ENCODE measurements around the gene KIF19. TPM values are rescaled to one million over a fixed set of nuclear protein-coding genes. Genes with fewer than 3 reads are reported as not detected.
A peak's percentile ranks its signal among the peaks of the same experiment; 100 is the strongest.

The KIF19 gene
- total RNA-seq, 1 donor from 2014 or later = not detected

DNA sequence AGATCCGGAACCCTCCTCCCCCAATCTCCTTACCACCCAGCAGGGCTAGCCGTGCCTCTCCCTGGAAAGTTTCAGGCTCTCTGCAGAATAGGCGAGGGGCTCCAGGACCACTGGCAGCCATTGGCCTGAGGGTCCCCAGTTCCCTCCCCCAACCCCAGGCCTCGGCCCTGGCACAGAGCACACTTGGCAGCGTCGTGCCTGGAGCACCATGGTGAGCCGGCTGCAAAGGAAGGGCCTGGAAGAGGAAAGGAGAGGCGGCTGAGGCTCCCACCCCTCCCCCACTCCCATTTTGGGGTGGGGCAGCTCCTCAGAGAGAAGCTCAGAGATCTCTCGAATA is 36.0 kb downstream of the KIF19 start:
- no peak for DNase-seq (ENCODE audit: low read depth)

DNA sequence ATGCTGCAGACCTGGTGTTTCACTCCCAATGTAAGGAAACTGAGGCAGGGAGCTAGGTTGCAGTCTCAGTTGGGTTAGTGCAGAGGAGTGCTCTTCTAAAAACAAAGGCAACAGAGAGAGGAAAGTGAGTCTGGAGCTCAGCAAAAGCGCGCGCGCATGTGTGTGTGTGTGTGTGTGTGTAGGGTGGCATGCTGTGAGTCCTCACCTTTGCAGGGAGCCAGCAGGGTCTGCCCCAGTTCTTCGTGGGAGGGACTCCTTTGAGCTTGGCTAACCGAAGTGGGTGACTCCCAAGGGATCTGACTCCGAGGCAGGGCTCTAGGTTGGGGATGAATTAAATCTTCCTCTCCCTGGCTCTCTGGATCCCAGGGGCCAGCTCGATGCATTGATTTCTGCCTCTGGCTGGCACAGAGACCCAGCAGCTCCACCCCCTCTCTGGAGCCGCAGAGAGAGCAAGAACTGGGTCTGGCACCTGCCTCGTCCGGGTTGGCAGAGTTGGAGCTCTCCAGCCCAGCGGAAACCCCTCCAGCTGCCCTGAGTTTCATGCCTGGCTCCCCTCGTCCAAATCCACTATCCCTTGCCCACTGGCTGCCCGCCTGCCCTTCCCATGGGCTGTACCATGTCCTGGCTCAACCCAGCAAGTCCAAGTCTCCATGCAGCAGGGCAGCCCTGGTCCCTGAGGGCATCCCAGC is 36.9 kb downstream of the KIF19 start:
- DNase-seq (ENCODE audit: low read depth) = no peak

DNA sequence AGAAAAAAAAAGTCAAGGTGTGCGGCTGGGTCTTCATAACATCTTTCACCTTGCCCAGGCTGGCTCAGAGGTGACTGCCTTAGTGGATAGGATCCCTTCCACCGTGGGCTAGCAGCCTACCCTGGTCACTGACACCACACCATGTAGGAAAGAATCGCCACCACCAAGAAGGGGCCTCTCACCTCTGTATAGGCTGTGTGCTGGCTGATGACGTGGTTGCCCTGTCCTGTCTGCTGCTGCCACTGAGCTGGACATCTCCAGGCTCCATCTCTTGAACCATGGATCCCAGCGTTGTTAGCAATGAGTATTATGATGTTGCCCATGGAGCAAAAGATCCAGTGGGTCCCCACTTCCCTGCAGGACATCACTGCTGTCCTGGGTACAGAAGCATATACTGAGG is 41.2 kb downstream of the KIF19 start, which contains the start of gene GPR142:
Gene GPR142, plus strand, starts transcription at position 301 of the 400 bp plus-strand sequence. CDS start 2,035 bp downstream, outside the sequence.
- no peak for DNase-seq (ENCODE audit: low read depth)

DNA sequence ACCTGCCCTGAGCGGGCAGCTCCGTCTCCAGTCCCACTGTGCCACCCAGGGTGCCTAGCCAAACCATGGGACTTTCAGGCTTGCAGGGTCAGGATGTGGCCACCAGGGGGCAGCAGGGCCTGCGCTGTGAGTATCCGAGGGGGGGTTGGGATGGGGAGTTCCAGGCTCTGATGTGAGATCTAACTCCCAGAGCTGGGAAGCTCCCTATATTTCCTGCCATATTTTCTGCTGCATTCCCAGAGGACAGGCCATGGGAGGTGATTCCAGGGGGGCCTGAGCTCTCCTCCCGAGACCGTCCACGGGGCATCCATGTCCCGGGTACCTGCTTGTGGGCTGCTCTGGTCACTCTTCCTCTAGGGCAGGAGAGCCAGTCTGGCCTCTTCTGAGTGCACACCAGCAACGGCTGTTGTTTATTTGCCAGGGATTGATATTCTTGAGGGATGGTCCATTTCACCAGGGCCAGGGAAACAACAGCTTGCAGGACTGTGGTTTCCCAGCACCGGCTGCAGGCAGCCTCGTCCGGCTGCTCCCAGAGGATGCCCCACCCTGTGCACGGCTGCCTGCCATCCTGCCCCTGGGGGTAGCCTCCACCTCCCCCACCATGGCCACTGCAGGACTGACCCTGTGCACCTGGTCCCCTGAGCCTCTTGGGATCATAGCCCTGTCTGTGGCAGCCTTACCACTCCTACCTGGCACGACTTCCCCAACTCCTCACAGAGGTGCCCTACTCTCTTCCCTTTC is 42.5 kb downstream of the KIF19 start:
- peak; percentile 4 for DNase-seq (ENCODE audit: low read depth)

DNA sequence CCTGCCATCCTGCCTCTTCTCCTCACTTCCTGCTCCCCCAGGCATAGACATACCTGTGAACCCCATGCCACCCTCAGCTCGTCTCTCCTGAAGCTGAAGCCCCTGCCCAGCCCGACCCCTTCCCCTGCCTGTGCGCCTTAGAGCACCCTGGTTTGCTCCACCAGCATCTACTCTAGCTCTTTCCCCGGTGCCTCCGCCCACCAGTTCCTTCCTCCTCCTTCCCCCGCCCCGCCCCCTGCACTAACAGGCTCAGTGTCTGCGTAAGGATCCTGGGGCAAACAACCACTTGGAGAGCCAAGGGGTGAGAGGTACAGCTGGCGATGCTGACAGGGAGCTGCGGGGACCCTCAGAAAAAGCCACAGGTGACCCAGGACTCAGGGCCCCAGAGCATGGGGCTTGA is 43.2 kb downstream of the KIF19 start:
- no peak for DNase-seq (ENCODE audit: low read depth)

DNA sequence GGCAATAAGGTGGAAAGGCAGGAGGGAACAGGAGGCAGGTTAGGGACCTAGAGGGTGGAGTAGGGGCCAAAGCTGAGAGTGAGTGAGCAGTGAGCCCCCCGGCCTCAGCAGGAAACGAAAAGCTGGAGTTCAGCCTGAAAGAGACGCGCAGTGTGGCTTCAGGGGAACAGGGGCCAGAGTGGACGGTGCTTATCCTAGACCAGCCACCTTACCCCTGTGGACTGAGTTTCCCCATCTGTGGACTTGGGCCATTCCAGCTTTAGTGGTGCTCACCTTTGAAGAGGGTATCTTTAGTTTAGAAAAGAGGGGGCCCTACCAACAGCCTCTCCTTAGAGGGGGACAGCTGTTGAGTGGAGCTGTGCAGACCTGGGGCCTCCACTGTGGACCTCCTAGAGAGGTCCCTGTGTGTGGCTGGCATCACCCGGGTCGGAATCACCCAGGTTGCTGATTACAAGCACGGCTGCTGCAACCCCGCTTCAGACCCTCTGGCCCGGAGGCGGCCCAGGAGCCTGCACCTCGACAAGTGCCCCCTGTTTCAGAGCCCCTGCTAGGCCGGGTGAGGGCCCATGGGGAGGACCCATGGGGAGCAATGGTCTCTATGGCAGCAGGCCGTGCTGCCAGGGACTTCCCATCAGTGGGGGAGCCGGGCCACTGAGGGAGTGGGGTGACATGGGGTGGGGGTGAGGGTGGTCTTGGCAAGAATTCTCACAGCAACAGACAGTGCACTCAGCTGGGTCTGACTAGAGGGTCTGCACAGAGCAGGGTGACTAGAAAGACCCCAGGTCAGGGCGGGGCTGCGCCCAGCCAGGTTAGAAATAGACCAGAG is 43.9 kb downstream of the KIF19 start:
- no peak for DNase-seq (ENCODE audit: low read depth)

DNA sequence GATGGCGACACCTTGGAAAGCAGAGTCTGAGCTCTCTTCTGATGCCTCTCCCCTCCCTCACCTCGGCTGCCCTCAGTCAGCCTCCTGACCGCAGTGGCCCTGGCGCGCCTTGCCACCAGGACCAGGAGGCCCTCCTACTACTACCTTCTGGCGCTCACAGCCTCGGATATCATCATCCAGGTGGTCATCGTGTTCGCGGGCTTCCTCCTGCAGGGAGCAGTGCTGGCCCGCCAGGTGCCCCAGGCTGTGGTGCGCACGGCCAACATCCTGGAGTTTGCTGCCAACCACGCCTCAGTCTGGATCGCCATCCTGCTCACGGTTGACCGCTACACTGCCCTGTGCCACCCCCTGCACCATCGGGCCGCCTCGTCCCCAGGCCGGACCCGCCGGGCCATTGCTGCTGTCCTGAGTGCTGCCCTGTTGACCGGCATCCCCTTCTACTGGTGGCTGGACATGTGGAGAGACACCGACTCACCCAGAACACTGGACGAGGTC is 45.7 kb downstream of the KIF19 start:
- no peak for DNase-seq (ENCODE audit: low read depth)

DNA sequence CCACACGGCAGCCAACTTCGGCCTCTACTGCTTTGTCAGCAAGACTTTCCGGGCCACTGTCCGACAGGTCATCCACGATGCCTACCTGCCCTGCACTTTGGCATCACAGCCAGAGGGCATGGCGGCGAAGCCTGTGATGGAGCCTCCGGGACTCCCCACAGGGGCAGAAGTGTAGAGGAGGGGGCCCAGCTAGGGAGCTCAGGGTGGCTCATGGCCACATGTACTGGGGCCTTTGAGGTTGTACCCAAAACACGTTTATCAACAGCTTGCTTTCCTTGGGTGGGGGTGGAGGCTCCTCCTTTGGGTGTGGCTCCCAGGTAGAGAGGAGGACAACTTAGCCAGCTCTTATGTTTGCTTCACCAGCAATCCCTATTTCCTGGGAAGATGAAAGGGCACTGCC is 46.4 kb downstream of the KIF19 start:
- DNase-seq (ENCODE audit: low read depth) = no peak

DNA sequence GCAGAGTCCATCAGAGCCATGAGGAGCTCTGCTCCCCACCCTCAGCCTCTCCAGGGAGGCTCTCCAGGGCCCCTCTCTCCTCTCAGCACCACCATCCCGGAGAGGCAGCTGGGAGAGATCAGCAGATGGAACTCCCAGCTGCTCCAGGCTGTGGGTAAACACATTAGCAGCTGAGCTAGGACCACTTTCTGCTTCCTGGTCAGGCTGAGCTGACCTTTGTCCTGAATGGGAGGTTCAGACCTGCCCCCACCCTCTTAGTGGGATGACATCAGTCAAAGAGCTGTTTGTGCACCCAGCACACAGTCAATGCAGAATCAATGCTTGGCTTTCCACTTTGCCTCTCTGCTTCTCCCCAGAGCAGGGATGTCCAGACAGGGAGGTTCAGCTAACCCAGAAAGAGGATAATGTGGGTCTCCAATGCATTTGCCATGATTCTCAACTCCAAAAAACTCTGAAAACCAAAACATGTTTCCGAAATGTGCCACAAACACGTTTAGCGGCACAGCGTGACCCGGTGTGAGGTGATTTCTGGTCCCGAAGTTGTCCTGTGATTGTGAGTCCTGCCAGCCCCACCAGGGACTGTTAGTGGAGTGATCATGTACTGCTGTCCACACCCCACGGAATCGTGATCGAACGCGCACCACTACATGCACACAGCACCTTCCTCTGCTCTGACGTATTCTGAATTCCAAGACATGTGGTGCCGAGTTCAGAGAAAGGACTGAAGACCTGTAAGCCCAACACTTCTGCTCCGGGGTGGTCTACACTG is 48.0 kb downstream of the KIF19 start:
- no peak for DNase-seq (ENCODE audit: low read depth)

DNA sequence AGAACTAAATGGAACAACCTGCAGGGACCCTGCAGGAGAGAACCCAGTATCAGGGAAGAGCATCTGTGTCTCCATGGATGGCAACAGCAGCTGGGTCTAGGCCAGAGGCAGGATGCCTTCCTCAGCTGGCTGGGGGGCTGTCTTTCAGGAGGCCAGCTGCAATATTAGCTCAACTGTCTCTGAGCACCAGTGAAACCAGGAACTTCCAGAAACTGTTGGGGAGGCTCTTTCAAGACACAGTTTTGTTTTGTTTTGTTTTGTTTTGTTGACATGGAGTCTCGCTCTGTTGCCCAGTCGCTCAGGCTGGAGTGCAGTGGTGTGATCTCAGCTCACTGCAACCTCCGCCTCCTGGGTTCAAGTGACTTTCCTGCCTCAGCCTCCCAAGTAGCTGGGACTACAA is 48.8 kb downstream of the KIF19 start:
- no peak for DNase-seq (ENCODE audit: low read depth)

DNA sequence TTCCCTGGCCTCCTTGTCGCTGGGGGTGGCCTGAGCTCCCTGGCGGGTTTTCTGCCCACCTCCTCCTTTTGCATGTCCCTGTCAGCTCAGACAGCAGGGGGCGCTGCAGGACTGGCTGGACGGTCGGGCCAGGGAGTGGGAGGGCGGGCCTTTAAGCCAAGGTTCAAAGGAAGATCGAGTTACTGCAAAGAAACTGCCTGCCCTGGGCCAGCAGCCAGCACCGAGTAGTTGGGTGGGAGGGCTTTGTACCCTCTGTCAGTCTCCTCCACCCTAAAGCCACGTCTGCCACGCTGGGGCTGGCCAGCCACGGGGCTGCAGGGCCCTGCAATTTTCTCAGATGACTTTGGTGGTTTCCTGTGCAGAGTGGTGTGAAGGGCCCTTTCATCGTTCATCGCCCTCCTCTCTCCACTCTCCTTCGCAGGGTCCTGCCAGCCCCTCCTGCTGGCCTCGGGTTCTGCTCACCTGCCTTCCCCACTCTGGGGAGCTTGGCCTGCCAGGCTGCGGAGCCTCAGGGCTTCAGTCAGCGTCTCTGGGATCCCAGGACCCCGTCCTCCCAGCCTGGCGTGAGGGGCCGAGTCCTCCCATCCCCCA is 53.6 kb downstream of the KIF19 start:
- peak; percentile 6 for DNase-seq (ENCODE audit: low read depth)

DNA sequence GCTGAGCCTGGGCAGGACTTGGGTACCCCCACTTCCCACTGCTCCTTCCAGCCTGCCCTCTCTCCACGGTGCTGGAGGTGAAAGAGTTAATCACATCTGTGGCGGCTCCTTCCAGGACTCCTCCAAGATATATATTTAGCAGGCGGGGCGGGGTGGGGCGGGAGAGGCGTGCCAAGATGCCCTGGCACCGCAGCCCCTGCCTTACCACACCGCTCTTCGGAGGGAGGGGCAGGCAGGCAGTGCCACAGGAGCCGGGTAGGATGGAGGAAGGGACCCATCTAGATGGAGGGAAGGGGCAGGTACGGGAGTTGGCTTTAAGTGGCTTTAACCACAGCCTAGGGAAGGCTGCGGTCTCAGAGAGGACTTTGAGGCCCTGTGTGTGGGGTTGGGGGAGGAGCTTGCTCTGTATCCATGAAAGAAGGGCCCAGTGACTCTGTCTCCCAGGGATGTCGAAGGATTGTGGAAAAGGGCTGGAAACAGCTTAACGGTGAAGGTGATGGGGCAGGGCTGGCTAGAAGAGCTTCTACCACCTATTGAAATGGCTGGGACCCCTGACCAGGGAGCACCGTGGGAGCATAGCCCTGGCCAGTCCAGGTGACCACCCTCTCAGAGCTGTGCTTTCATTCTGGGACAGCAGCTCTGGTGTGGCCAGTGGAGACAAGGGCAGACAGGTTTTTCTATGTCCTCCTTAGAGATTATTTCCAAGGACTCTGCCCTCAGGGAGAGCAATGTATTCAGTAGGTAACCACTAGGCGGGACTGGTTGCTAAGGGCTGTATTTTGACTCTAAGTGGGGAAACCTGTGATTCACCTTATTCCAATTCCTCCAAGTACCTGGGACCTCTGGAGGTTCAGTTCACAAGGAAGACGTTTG is 54.3 kb downstream of the KIF19 start:
- DNase-seq (ENCODE audit: low read depth) = no peak

DNA sequence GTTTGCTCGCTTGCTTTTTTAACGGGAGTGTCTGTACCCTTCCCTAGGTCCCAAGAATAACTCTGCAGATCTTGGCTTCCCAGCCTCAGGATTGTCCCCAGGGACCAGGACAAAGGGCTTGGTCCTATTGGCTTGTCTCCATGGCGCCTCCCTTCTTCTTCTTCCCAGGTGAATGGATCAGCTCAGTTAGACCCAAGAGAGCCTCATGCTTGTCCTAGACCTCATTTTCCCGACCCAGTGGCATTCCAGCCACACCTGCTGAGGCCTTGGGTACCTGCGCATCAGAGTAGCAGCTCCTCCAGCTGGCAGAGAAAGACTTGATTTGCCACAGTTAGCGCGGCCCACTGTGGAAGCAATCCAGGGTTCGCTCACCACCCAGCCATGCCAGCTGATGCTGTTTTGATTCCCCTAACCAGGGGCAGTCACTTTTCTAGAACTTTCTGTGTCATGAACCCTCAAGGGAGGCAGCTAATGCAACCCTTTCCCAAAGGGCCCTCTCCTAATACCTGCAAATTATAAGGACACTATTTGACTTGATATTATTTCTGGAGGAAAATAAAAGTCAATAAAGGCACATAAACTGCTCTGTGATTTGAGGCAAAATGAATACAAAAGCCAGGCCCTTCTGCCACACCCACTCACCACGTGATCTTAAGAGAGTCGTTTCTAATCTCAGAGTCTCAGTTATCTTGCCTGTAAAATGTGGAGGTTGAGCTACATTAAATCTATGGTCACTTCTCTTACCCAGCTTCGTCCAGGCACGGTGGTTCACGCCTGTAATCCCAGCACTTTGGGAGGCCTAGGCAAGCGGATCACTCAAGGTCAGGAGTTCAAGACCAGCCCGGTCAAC is 55.2 kb downstream of the KIF19 start:
- DNase-seq (ENCODE audit: low read depth) = no peak

DNA sequence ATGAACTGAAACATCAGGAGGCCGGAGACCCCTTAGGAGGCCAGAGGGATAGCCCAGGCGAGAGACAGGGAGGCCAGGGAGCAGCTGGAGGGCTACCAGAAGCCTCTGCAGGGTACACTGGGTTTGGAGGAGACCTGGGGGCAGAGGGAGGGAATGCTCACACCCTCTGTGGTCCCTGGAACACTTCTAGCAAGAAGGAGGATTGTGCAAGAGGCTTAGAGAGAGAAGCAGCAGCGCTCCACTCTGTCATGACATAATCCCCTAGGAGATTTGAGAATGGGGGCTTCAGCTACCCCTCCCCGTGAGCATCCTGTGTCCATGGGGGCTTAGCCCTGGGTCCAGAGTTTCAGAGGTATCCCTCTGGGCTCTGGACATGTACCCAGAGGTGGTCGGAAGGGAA is 57.1 kb downstream of the KIF19 start:
- no peak for DNase-seq (ENCODE audit: low read depth)

DNA sequence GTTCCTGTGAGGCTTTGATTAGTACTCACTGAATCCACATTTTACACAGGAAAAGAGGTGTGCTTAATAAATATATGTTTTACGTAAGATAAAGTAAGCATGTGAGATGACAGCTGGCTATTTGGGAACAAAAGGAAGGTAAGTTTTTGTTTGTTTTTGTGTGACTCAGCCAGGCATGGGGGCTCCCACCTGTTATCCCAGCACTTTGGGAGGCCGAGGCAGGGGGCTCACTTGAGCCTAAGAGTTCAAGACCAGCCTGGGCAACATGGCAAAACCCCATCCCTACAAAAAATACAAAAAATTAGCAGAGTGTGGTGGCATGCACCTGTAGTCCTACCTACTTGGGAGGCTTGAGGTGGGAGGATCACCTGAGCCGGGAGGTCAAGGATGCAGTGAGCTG is 59.2 kb downstream of the KIF19 start:
- DNase-seq (ENCODE audit: low read depth) = no peak

DNA sequence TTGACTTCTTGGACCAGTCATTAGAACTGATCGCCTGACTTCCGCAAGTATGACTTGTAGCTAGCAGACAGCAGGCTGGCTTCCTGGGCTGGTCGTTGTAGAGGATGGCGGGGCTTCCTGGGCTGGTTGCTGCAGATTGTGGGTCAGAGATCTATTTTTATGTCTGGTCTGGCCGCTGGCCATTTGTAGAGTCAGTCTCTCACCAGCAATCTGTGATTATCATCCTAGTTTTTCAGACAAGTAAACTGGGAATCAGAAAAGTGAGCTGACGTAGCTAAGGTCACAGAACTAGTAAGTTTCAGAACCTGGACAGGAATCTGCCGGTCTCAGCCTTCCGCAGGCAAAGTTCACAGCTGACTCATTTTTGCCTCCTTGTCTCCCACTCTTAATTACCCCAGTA is 60.4 kb downstream of the KIF19 start:
- DNase-seq (ENCODE audit: low read depth) = peak; percentile 9

DNA sequence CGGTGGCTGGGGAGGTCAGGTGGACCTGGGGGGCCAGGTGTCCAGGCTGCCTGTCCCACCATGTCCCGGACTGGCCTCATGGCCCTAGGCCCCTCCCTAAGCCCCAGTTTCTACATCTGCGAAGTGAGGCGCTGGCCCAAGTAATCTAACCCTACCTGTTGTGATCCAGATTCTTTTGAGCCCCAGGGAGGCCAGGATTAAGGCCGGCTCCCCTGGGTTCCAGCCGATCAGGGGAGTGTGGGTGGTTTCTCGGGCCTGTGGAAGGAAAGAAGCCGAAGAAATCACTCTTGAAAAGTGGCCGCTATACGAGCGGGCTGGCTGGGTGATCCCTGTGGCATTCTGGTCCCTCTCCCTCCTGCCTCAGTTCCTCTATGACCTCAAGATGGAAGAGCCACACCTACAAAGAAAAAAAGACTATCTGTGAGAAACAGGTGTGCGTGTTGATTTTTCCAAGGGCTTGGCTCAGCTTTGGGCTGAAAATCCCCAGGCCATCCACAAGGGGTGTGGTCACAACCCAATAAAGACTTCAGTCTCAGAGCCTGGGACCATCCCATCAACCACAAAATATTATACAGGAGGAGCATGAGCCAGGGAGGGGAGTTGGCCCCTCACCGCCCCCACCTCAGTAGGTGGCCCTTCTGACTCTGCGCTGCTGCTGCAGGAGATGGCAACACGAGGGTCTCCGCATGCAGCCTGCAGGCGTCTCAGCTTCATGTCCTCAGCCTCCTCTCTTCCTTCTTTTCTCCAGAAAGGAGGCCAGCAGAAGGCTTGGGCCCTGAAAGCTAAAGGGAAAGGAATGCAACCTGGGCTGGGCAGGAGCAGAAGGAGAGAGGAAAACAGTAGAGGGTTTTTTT is 61.6 kb downstream of the KIF19 start:
- DNase-seq (ENCODE audit: low read depth) = no peak

Measured in myocyte (in vitro differentiated cells).